AG09309 (cell line): Measurements from ENCODE around the gene EPHA4.

Experiments
- DNase-seq: peaks from one replicate; pipeline ENCODE4 v3.0.0-alpha.2; 2010; ENCODE audit warnings: low read depth
- H3K4me3 ChIP-seq: 2 replicates; pipeline ENCODE4 v1.5.1; 2011; ENCODE audit warnings: mild to moderate bottlenecking, low read depth, low read length, moderate library complexity; ENCODE audit not compliant: control insufficient read depth
- TF ChIP-seq, protein P1 (sequence below): IDR thresholded peaks from 2 replicates; pipeline ENCODE4 v1.5.1; 2011; ENCODE audit warnings: mild to moderate bottlenecking, low read depth, low read length, inconsistent platforms; ENCODE audit not compliant: insufficient read depth, control insufficient read depth; ENCODE audit errors: missing control alignments

The EPHA4 gene

DNA sequence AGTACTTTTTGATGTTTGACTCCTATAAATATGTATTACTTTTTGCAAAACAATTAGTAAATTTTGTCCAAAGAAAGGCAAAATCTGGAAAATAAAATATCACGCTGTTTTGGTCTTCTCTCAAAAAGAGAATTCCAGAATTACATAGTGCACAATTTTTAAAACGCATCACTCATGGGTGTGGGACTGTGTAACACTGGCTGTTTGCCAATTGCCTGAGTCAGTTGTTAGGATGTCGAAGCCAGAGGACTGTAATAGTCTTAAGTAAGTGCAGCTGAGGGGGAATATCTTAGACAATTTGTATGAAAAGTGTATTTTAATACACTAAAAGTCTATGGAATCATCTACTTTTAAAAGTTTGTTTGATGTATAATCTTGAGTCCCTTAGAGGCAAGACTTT, 24.1 kb upstream of the EPHA4 start:
- no peak for DNase-seq
- no peak overlapping the region for H3K4me3 ChIP-seq
- TF ChIP-seq, protein P1, sequence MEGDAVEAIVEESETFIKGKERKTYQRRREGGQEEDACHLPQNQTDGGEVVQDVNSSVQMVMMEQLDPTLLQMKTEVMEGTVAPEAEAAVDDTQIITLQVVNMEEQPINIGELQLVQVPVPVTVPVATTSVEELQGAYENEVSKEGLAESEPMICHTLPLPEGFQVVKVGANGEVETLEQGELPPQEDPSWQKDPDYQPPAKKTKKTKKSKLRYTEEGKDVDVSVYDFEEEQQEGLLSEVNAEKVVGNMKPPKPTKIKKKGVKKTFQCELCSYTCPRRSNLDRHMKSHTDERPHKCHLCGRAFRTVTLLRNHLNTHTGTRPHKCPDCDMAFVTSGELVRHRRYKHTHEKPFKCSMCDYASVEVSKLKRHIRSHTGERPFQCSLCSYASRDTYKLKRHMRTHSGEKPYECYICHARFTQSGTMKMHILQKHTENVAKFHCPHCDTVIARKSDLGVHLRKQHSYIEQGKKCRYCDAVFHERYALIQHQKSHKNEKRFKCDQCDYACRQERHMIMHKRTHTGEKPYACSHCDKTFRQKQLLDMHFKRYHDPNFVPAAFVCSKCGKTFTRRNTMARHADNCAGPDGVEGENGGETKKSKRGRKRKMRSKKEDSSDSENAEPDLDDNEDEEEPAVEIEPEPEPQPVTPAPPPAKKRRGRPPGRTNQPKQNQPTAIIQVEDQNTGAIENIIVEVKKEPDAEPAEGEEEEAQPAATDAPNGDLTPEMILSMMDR: no peak

DNA sequence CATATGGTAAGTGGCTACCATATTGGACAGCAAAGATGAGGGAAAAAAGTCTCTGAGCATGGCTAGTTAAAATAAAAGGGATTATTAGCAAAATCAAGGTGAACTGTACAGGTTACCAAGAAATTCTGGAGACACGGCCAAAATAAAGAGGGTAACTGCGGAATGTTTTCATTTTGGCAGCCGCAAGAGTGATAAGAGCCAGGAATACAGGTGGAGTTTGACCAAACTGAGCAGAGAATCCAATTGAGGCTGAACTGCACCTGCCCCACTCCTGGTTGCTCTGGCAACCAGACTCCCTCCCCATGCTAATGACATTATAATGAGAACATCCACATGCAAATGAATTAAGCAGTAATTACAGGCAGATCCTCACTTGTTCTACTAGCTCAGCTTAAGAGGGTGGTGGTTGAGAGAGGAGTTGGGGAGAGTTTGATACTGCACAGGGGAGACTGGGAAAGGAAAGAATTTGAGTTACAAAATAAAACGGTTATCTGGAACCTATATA, 18.8 kb upstream of the EPHA4 start:
- H3K4me3 ChIP-seq: no peak overlapping the region
- TF ChIP-seq, protein P1: no peak
- no peak for DNase-seq

DNA sequence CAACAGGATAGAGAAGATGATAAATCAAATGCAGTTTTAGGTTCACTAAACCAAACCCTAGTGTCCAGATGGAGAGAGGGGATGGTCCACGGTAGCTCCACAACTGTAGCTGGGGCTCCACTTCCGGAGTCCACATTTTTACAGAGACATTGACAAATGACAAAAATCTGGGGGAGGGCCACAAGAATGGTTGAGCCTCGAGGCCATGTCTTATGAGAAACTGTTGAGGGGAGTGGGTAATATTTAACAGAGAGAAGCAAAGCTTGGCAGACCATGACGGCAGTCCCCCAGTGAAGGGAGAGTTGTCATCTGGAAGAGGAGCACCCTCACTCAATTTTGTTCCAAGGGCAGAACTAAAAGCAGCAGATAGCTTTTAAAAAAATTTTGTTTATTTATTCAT, 17.6 kb upstream of the EPHA4 start:
- DNase-seq: no peak
- no peak overlapping the region for H3K4me3 ChIP-seq

DNA sequence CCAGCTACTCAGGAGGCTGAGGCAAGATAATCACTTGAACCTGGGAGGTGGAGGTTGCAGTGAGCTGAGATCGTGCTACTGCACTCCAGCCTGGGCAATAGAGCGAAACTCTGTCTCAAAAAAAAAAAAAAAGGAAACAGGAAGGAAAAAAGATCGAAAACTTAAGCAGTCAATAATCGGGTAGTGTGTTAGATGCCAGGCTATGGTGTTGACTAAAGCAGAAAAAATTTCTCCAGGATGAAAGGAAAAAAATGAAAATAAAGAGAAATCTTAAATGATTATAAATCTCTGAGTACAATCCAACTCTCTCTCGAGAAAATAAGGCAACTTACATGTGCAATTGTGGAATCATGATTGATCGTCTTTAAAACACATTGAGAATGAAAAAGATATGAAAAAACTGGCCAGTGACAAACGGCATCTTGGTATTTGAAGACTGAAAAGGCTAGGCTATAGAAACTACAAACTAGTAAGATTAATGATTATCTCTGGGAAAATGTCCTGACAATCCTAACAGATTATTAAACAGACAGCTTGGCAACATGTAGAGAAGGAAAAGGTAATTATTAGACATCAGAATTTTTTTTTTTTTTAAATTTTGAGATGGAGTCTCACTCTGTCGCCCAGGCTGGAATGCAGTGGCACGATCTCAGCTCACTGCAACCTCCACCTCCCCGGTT, 16.3 kb upstream of the EPHA4 start:
- DNase-seq: no peak
- H3K4me3 ChIP-seq: no peak overlapping the region
- TF ChIP-seq, protein P1: no peak

More for the DNA sequence above, 17.6 kb upstream of the EPHA4 start:
- TF ChIP-seq, protein P1: no peak

DNA sequence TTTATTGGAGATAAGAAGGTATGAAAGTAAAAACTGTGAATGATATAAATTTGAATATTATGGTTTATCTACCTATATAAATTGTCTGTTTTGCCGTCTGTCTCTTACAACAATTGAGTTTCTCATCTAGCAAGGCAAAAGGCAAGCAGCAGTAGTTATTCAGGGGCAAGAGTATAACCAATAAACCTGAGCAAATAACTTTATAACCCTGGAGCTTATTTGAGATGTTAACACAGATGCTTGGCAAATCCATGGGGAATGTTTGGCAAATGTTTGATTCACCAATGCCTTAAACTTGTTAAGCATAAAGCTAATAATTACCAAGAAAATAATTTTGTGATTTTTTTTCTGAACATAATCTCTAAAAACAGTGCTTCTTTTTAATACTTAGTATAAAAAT, 9.9 kb upstream of the EPHA4 start:
- TF ChIP-seq, protein P1: no peak
- no peak for DNase-seq
- H3K4me3 ChIP-seq: no peak overlapping the region

DNA sequence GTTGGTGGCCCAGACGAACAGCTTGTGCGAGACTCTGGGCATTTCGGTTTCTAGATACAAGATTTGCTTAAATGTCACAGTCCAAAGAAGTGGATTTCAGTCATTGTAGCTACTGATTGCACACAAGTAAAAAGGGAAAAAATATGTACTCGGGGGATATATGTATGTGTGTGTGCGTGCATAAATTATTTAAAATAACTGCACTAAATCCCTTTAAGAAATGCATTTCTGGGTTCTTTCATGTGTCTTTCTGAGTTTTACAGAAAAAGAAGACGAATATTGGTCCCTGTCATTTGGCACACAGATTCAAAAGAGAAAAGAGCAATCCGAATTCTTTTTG, 2.1 kb upstream of the EPHA4 start:
- no peak for DNase-seq
- TF ChIP-seq, protein P1: no peak
- H3K4me3 ChIP-seq: peak overlapping the region; percentile 64
